Upper lobe of left lung (tissue), 6 donors: ENCODE measurements around the gene FOXN3. TPM values are rescaled to one million over a fixed set of nuclear protein-coding genes. Genes with fewer than 3 reads are reported as not detected.

Experiments
- ATAC-seq, 2 donors: fragments of 200-7000 bp; cut with Tn5 transposase; one replicate each; pipeline ENCODE4 v1.9.1; 2022; ENCODE audit warnings: mild to moderate bottlenecking in 2 of 2, moderate library complexity in 2 of 2; ENCODE audit not compliant: low FRiP score in 2 of 2
- DNase-seq, 2 donors: peaks; one replicate each; pipeline ENCODE4 v3.0.0-alpha.2; 2019 to 2020
- H3K27ac ChIP-seq, 4 donors: fragments of 200-600 bp; sonication (generic); one replicate each; pipeline ENCODE4 v1.5.1; 2016 to 2019
- H3K27me3 ChIP-seq, 4 donors: fragments of 200-600 bp; sonication (generic); one replicate each; pipeline ENCODE4 v1.5.1; 2017 to 2019
- H3K36me3 ChIP-seq, 4 donors: fragments of 200-600 bp; sonication (generic); one replicate each; pipeline ENCODE4 v1.5.1; 2016 to 2019
- H3K4me1 ChIP-seq, 4 donors: fragments of 200-600 bp; sonication (generic); one replicate each; pipeline ENCODE4 v1.5.1; 2018 to 2019
- H3K4me3 ChIP-seq, 4 donors: fragments of 200-600 bp; sonication (generic); one replicate each; pipeline ENCODE4 v1.5.1; 2017 to 2019; ENCODE audit warnings: mild to moderate bottlenecking in 2 of 4, moderate library complexity in 1 of 4
- H3K9me3 ChIP-seq, 4 donors: fragments of 200-600 bp; sonication (generic); one replicate each; pipeline ENCODE4 v1.5.1; 2018 to 2019
- CTCF ChIP-seq, 6 experiments: fragments of 450-650 bp in 4 of 6; fragments of 200-600 bp in 2 of 6; sonication (generic) in 2 of 6; IDR thresholded peaks; one replicate each; pipeline ENCODE4 v1.5.1; 2016 to 2019; ENCODE audit warnings: antibody characterized with exemption in 6 of 6
- EP300 ChIP-seq, 4 donors: sonication (generic); formaldehyde crosslinking; IDR thresholded peaks; one replicate each; pipeline ENCODE4 v1.5.1; 2017; ENCODE audit warnings: antibody characterized with exemption in 4 of 4, control low read depth in 2 of 4
- POLR2A ChIP-seq, 4 donors: fragments of 450-650 bp; IDR thresholded peaks; one replicate each; pipeline ENCODE4 v1.5.1; 2016 to 2017; ENCODE audit warnings: antibody characterized with exemption in 4 of 4, mild to moderate bottlenecking in 2 of 4
- POLR2AphosphoS5 ChIP-seq, 2 donors: sonication (generic); formaldehyde crosslinking; IDR thresholded peaks; one replicate each; pipeline ENCODE4 v1.5.1; 2017; ENCODE audit warnings: antibody characterized with exemption in 2 of 2
- WGBS, 2 donors: methylation state at CpG; one replicate each; pipeline ENCODE4 v1.1.5; 2017 to 2018; 5-methylcytosine and 5-hydroxymethylcytosine counted together
- total RNA-seq, 6 donors: library from RNA; depleted of rRNA in 4 of 6; stranded (reverse); fragments of >200 nt in 4 of 6; gene quantifications; one replicate each; pipeline versions ENCODE4 v1.1.0 to v1.2.1, GENCODE V29; 2016 to 2021
- donor health status: DM: no; HTN: no; CAD: no; lungs with moderate emphysema.
- donor health status: DM: no; HTN: yes; CAD: no; lungs with severe emphysema.

The FOXN3 gene
- total RNA-seq, 6 donors from 2014 or later = 63.4 to 115 (median 77.2) TPM

GRCh38 chr14:89249972-89250654 lies 166.9 kb downstream of the FOXN3 start:
- WGBS, 2 donors = 92 to 100% methylated on average over 1 of the region's 1 CpG
- H3K27ac ChIP-seq = no peak overlapping the region

GRCh38 chr14:89249065-89249695 lies 167.9 kb downstream of the FOXN3 start:
- DNase-seq (no peak), ATAC-seq (peak; percentile 30 to 87)
- Histone ChIP-seq H3K27ac (peak overlapping the region in 2 of 4 donors; percentile 2 to 6), H3K36me3 (no peaks in the 10 kb centered on the region), H3K4me3 (no peak overlapping the region), H3K9me3 (no peaks in the 10 kb centered on the region), H3K4me1 (peaks cover 3 to 22% (median 10%) of the 10 kb centered on the region in 4 donors), H3K27me3 (no peaks in the 10 kb centered on the region)
- TF ChIP-seq CTCF (IDR thresholded peaks at IDR 0.05) (no peak), POLR2AphosphoS5 (IDR thresholded peaks at IDR 0.05) (no peak), EP300 (IDR thresholded peaks at IDR 0.05) (no peak)
- WGBS, 2 donors = 62 to 82% methylated on average over 7 of the region's 7 CpGs

More at GRCh38 chr14:89249972-89250654, 166.9 kb downstream of the FOXN3 start:
- Histone ChIP-seq H3K9me3 (no peaks in the 10 kb centered on the region), H3K27me3 (no peaks in the 10 kb centered on the region), H3K4me3 (no peak overlapping the region), H3K36me3 (no peaks in the 10 kb centered on the region), H3K4me1 (peaks cover 3 to 22% (median 10%) of the 10 kb centered on the region in 4 donors)
- DNase-seq = no peak
- no peak for TF ChIP-seq POLR2A (IDR thresholded peaks at IDR 0.05)
- TF ChIP-seq POLR2AphosphoS5 (IDR thresholded peaks at IDR 0.05) = no peak
- TF ChIP-seq CTCF (IDR thresholded peaks at IDR 0.05) = no peak
- TF ChIP-seq EP300 (IDR thresholded peaks at IDR 0.05) = no peak
- ATAC-seq = no peak

- WGBS, 2 donors = 71 to 78% methylated on average over 5 of the region's 5 CpGs
- peak in 1 of 2 donors; percentile 11 for ATAC-seq
Observed at GRCh38 chr14:89248411-89249064, 168.5 kb downstream of the FOXN3 start.

GRCh38 chr14:89247457-89248122 lies 169.4 kb downstream of the FOXN3 start:
- Histone ChIP-seq H3K36me3 (no peaks in the 10 kb centered on the region), H3K4me1 (peaks cover 8 to 28% (median 11%) of the 10 kb centered on the region in 4 donors), H3K4me3 (no peak overlapping the region), H3K27me3 (no peaks in the 10 kb centered on the region), H3K9me3 (no peaks in the 10 kb centered on the region), H3K27ac (no peak overlapping the region)
- no peak for TF ChIP-seq POLR2A (IDR thresholded peaks at IDR 0.05)
- no peak for TF ChIP-seq EP300 (IDR thresholded peaks at IDR 0.05)
- no peak for TF ChIP-seq POLR2AphosphoS5 (IDR thresholded peaks at IDR 0.05)
- no peak for TF ChIP-seq CTCF (IDR thresholded peaks at IDR 0.05)
- 80 to 86% methylated on average over 3 of the region's 3 CpGs for WGBS, 2 donors
- ATAC-seq (no peak), DNase-seq (no peak)

More at GRCh38 chr14:89248411-89249064, 168.5 kb downstream of the FOXN3 start:
- Histone ChIP-seq H3K4me1 (peaks cover 3 to 22% (median 10%) of the 10 kb centered on the region in 4 donors), H3K27me3 (no peaks in the 10 kb centered on the region), H3K27ac (peak overlapping the region in 1 of 4 donors; percentile 6), H3K36me3 (no peaks in the 10 kb centered on the region), H3K9me3 (no peaks in the 10 kb centered on the region), H3K4me3 (no peak overlapping the region)
- TF ChIP-seq EP300 (IDR thresholded peaks at IDR 0.05) (peak in 1 of 4 donors; percentile 11), POLR2A (IDR thresholded peaks at IDR 0.05) (no peak)
- DNase-seq = no peak

GRCh38 chr14:89246290-89246689 lies 170.7 kb downstream of the FOXN3 start:
- WGBS, 2 donors = 81 to 93% methylated on average over 8 of the region's 8 CpGs
- DNase-seq (no peak), ATAC-seq (no peak)
- Histone ChIP-seq H3K27me3 (no peaks in the 10 kb centered on the region), H3K9me3 (no peaks in the 10 kb centered on the region), H3K27ac (no peak overlapping the region), H3K4me3 (no peak overlapping the region), H3K4me1 (peaks cover 10 to 31% (median 13%) of the 10 kb centered on the region in 4 donors), H3K36me3 (no peaks in the 10 kb centered on the region)
- no peak for TF ChIP-seq EP300 (IDR thresholded peaks at IDR 0.05)
- no peak for TF ChIP-seq POLR2A (IDR thresholded peaks at IDR 0.05)
- TF ChIP-seq POLR2AphosphoS5 (IDR thresholded peaks at IDR 0.05) = no peak
- no peak for TF ChIP-seq CTCF (IDR thresholded peaks at IDR 0.05)
